Measurements from ENCODE around the gene ERBB2. TPM values are rescaled to one million over a fixed set of nuclear protein-coding genes. Genes with fewer than 3 reads are reported as not detected.

The ERBB2 gene
- total RNA-seq, 1 experiment from 2014 or later = 216 TPM

DNA sequence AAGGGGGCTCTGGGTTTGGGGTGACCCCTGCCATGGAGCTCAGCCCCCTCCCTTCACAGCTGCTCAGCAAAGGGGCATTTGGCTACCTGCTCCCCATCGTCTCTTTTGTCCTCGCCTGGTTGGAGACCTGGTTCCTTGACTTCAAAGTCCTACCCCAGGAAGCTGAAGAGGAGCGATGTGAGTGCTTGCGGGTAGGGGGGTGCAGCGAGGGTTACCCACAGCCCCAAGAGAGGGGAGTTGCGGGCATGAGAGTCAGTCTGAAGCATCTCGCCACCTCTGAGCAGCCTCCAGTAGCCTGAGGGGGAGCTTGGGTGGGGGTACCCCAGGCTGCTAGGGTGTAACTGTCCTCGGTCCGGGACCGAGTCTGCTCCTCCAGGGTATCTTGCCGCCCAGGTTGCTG, 41.5 kb upstream of the ERBB2 start:
- TF ChIP-seq CTCF (conservative IDR thresholded peaks at IDR 0.05) = no peak
- H3K56ac ChIP-seq (ENCODE audit: insufficient read length, low read depth, low read length) = no peak overlapping the region
- no peak overlapping the region for H3K9ac ChIP-seq (ENCODE audit: extremely low read depth, insufficient read length, low read length)
- no peaks in the 10 kb centered on the region for H3K79me1 ChIP-seq (ENCODE audit: insufficient read depth, low read depth, low read length, poor library complexity, severe bottlenecking)
- H3K23me2 ChIP-seq (ENCODE audit: insufficient read length, low read depth, low read length, poor library complexity, severe bottlenecking) = no peaks in the 10 kb centered on the region
- H3K79me2 ChIP-seq (ENCODE audit: insufficient read depth, low read length) = no peaks in the 10 kb centered on the region
- DNase-seq = no peak
- no peak overlapping the region for H2BK20ac ChIP-seq (ENCODE audit: low read depth, low read length, poor library complexity, severe bottlenecking)
- no peak overlapping the region for H2BK15ac ChIP-seq (ENCODE audit: low read depth, low read length)
- no peaks in the 10 kb centered on the region for H4K20me1 ChIP-seq (ENCODE audit: control insufficient read depth, insufficient read depth, insufficient read length)
- Mint-ChIP-seq H3K4me3 (no peak overlapping the region), H3K27ac (no peak overlapping the region; a peak in 1 of 7 replicates), H3K36me3 (ENCODE audit: insufficient read depth in 1 of 3, low read depth in 3 of 3) (peaks cover 6 to 40% (median 11%) of the 10 kb centered on the region in 3 experiments; a peak in 6 of 7 replicates), H3K9me3 (no peaks in the 10 kb centered on the region), H3K27me3 (ENCODE audit: low read depth) (no peaks in the 10 kb centered on the region), H3K4me1 (peaks cover 6 to 44% of the 10 kb centered on the region in 2 experiments)
- no peak overlapping the region for H2BK12ac ChIP-seq (ENCODE audit: insufficient read length, low read depth, low read length)
- no peaks in the 10 kb centered on the region for H3K9me3 ChIP-seq (ENCODE audit: control insufficient read depth, low read depth, low read length)
- no peak overlapping the region for H3K4me2 ChIP-seq (ENCODE audit: insufficient read depth, insufficient read length, low read length)
- no peak overlapping the region for H3T11ph ChIP-seq (ENCODE audit: low read length)
- no peak overlapping the region for H3K14ac ChIP-seq (ENCODE audit: insufficient read depth, low read length)
- no peak overlapping the region for H3K27ac ChIP-seq (ENCODE audit: insufficient read length, low read depth, low read length)
- no peak overlapping the region for H2AK5ac ChIP-seq (ENCODE audit: insufficient read length, low read length)
- no peak overlapping the region for H2AFZ ChIP-seq (ENCODE audit: low read length)
- no peak overlapping the region for H2BK120ac ChIP-seq (ENCODE audit: low read depth, low read length, poor library complexity, severe bottlenecking)
- no peak overlapping the region for H3K4ac ChIP-seq (ENCODE audit: low read depth, low read length)
- H4K5ac ChIP-seq (ENCODE audit: insufficient read length, low read depth, low read length) = no peak overlapping the region
- no peaks in the 10 kb centered on the region for H3K27me3 ChIP-seq (ENCODE audit: insufficient read depth, low read length)
- no CpG with 5 or more reads among the region's 11 CpGs for WGBS (ENCODE audit: extremely low coverage, insufficient read length, low lambda C conversion rate)
- no peak overlapping the region for H2BK5ac ChIP-seq (ENCODE audit: insufficient read length, low read length)
- H4K91ac ChIP-seq (ENCODE audit: insufficient read length, low read depth, low read length) = no peak overlapping the region
- no peaks in the 10 kb centered on the region; the same call in 1 of the 2 replicates for H3K4me1 ChIP-seq (ENCODE audit: insufficient read depth, low read length)
- H3K18ac ChIP-seq (ENCODE audit: insufficient read length, low read depth, low read length) = no peak overlapping the region
- no peak overlapping the region for H3K23ac ChIP-seq (ENCODE audit: insufficient read length, low read depth, low read length)
- no peak overlapping the region for H4K8ac ChIP-seq (replicated peaks; ENCODE audit: insufficient read length, low read depth, low read length)
